DOHH2 (cell line): ENCODE results near the gene HLA-DOB.

Experiments
- EZH2phosphoT487 ChIP-seq: fragments of 200-600 bp; sonication (generic); IDR thresholded peaks from 2 replicates; pipeline ENCODE4 v1.6.1; 2017; ENCODE audit warnings: borderline replicate concordance, mild to moderate bottlenecking, antibody characterized with exemption, low read length, moderate library complexity, mixed read lengths
- TF ChIP-seq, protein P1 (sequence below): fragments of 200-600 bp; sonication (generic); IDR thresholded peaks from one replicate; pipeline ENCODE4 v1.5.1; 2014; ENCODE audit warnings: antibody characterized with exemption, mild to moderate bottlenecking, low read depth, low read length; ENCODE audit not compliant: poor library complexity, severe bottlenecking

DNA sequence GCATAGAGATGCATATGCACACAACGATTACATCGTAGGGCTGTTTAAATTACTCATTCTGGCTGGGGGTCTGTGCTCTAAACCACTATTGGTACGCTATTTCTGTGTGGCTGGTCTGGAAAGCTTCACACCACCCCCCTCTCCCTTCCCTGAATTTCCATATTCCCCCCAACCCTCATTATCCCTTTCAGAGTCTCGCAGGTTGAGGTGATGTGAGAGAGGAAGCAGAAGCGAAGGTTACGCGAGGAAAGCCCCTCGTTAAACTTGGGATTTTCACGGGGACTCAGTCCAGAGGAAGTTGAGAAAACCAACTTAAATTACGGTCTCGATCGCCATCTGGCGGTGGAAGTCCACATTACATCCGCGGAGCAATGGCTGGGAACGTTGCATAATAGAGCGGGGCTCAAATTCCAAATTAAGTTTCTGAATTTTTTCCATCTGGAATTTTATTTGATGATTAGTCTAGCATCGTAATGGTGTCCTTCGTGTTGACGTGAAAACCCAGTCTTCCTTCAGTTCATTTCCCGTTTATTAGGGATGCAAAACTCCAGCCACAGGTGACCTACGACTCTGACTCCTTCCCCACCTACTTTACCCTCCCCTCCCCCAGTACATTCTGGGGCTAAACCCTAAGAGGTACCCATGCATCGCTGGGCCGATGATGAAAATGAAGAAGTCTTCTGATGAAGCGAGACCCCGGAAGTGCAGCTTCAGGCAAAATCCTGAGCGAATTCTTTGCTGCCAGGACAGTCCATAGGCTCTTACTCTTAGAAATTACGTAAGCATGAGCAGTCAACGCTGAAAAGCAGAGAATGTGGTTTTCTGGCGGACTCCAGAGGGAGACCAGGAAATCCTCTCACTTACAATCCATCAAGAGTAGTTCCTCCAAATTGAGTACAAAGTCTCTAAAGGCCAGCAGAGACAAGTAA, 19.7 kb downstream of the HLA-DOB start:
- TF ChIP-seq, protein P1, sequence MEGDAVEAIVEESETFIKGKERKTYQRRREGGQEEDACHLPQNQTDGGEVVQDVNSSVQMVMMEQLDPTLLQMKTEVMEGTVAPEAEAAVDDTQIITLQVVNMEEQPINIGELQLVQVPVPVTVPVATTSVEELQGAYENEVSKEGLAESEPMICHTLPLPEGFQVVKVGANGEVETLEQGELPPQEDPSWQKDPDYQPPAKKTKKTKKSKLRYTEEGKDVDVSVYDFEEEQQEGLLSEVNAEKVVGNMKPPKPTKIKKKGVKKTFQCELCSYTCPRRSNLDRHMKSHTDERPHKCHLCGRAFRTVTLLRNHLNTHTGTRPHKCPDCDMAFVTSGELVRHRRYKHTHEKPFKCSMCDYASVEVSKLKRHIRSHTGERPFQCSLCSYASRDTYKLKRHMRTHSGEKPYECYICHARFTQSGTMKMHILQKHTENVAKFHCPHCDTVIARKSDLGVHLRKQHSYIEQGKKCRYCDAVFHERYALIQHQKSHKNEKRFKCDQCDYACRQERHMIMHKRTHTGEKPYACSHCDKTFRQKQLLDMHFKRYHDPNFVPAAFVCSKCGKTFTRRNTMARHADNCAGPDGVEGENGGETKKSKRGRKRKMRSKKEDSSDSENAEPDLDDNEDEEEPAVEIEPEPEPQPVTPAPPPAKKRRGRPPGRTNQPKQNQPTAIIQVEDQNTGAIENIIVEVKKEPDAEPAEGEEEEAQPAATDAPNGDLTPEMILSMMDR, result peak; percentile 92
- no peak for TF ChIP-seq EZH2phosphoT487
